BLaER1 treated with 17β-estradiol and CSF1 and Interleukin-3, amounts not matched to agents 10 nM and 100 nM (cell line): ENCODE data around the gene FSCN2.
"Not testable (repeated sequence)": the region's sequence is repeated elsewhere in the genome, so short reads cannot be mapped to it uniquely, and the experiment has no call there.

Source experiments
- H3K27ac ChIP-seq, 11 experiments: shearing (Covaris generic); formaldehyde crosslinking; 2 replicates each; pipeline ENCODE4 v1.8.1; 2022
- H3K27me3 ChIP-seq, 11 experiments: shearing (Covaris generic); formaldehyde crosslinking; 2 replicates each; pipeline ENCODE4 v1.8.1; 2022
- H3K36me3 ChIP-seq, 11 experiments: shearing (Covaris generic); formaldehyde crosslinking; 2 replicates each; pipeline ENCODE4 v1.8.1; 2022
- H3K4me1 ChIP-seq, 10 experiments: shearing (Covaris generic); formaldehyde crosslinking; 2 replicates each; pipeline ENCODE4 v1.8.1; 2022
- H3K4me2 ChIP-seq, 11 experiments: shearing (Covaris generic); formaldehyde crosslinking; 2 replicates each; pipeline ENCODE4 v1.8.1; 2022
- H3K4me3 ChIP-seq, 10 experiments: shearing (Covaris generic); formaldehyde crosslinking; 2 replicates each; pipeline ENCODE4 v1.8.1; 2022
- H3K9ac ChIP-seq, 11 experiments: shearing (Covaris generic); formaldehyde crosslinking; 2 replicates each; pipeline ENCODE4 v1.8.1; 2022
- H3K9me3 ChIP-seq, 11 experiments: shearing (Covaris generic); formaldehyde crosslinking; replicated peaks in 1 of 11; 2 replicates each; pipeline ENCODE4 v1.8.1; 2022
- H4K20me1 ChIP-seq, 11 experiments: shearing (Covaris generic); formaldehyde crosslinking; 2 replicates each; pipeline ENCODE4 v1.8.1; 2022
- Cebpa-rat ChIP-seq, 11 experiments: shearing (Covaris generic); IDR thresholded peaks; 2 replicates each; pipeline ENCODE4 v1.8.1; 2022

The FSCN2 gene

DNA sequence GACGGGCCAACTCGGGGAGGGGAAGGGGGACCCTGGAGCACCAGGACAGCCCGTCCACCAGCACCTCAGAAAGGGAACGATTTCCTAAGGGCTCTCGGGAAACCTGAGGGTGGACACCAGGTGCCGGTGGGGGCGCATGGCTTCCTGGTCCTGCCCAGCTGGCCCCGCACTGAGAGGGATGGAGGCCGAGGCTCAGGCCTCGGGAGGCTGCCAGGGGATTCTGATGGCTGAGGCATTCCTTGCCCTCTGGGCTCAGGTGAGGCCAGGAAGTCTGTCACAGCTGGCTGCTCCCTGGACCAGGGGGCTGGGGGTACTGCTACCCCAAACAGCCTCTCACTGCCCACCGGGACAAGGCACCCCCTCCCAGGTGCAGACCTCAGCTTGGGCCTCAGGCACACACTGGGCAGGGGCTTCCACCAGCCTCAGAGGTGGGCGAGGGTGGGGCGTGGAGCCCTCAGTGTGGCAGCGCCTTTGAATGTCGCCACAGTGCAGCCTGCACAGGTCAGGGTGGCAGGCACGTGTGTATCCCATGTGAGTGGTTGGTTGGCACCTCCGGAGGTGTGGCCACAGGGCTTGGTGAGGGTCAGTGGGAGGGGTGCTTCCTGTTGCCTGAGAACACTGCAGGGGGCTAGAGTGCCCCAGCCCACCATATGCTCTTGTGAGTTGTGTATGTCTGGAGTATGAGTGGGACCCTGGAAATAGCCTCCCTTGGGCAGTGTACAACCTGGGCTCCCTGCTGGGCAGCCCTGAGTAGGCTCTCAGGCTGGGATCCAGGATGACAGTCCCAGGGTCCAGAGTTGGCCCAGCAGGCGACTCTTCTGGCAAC, 3.9 kb upstream of the FSCN2 start:
- Histone ChIP-seq H3K4me2 (peak overlapping the region in 10 of 11 experiments; percentile 39 to 76 (median 66); a peak in 18 of 22 replicates), H3K9ac (peak overlapping the region in 4 of 11 experiments; percentile 7 to 44 (median 29); a peak in 4 of 22 replicates), H3K36me3 (no peaks in the 10 kb centered on the region), H3K9me3 (no peaks in the 10 kb centered on the region), H3K4me3 (no peak overlapping the region), H3K27me3 (peaks cover 31 to 54% (median 45%) of the 10 kb centered on the region in 11 experiments), H3K27ac (no peak overlapping the region), H3K4me1 (peaks cover 19 to 43% (median 37%) of the 10 kb centered on the region in 10 experiments), H4K20me1 (peaks cover 0 to 60% (median 18%) of the 10 kb centered on the region in 11 experiments; a peak in 9 of 22 replicates)
- no peak for TF ChIP-seq Cebpa-rat (IDR thresholded peaks at IDR 0.05)

DNA sequence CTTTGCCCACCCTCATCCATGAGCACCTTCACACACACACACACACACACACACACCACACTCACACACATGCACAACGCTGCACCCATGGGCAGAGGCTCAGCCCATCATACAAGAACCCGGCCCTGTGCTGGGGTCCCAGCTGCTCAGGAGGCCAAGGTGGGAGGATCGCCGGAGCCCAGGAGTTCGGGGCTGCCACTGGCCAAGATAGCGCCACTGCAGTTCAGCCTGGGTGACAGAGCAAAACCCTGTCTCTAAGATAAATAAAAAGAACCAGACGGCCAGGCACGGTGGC, 3.4 kb upstream of the FSCN2 start:
- TF ChIP-seq Cebpa-rat (IDR thresholded peaks at IDR 0.05), result no peak
- Histone ChIP-seq H3K9ac (no peak overlapping the region), H3K9me3 (no peaks in the 10 kb centered on the region), H3K36me3 (no peaks in the 10 kb centered on the region), H3K4me1 (peaks cover 14 to 37% (median 32%) of the 10 kb centered on the region in 10 experiments), H3K4me2 (peak overlapping the region in 2 of 11 experiments; percentile 66 to 72; a peak in 1 of 22 replicates), H4K20me1 (peaks cover 0 to 55% (median 13%) of the 10 kb centered on the region in 11 experiments; a peak in 9 of 22 replicates), H3K27ac (no peak overlapping the region), H3K27me3 (peaks cover 31 to 52% (median 44%) of the 10 kb centered on the region in 11 experiments), H3K4me3 (no peak overlapping the region)

DNA sequence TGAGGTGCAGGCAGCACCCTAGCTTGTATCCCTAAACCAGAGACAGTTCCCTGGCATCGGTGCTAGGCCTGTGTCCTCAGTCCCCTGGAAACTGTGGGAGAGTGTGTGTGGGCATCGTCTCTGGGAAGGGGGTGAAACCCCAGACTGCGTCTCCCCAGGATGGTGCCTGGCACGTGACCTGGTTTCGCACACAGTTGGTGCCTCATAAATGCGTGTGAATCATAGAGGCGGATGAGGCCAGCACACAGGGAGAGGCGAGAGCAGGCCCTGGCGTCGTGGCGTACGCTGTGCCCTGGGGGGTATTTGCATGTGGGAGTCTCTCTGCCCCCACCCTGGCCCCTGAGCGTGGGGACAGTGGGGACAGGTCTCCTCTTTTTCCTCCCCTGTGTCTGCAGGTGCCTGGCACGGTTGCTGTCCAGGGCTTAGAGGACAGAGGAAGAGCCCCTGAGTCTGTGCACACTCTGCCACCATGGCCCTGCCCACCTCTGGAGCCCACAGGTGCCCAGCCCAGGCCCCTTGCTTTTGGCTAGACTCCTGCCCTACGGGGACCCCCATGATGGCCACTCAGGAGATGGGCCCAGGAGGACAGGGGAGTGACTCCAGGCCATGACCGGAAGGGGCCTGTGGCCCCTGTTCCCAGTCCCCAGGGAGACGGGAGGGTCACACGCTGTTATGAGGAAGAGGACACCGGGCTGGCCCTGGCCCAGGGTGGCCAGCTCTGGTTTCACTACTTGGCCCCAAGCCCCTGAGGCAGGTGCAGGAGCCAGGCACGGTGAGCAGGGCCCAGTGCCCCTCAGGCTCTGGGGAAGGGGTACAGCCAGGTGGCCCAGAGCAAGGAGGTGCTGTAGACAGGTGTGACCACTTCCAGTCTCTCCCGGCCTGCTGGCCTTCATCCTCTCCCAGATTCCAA, 1.3 kb upstream of the FSCN2 start:
- Histone ChIP-seq H3K9ac (no peak overlapping the region), H3K4me2 (no peak overlapping the region)

DNA sequence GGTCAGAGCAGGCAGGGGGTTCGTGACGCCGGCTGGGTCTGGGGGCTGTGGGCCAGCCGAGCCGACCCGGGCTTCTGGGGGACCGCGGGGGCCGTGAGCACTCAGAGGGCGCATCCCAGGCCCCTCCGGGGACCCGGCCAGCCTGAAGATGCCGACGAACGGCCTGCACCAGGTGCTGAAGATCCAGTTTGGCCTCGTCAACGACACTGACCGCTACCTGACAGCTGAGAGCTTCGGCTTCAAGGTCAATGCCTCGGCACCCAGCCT, 140 bp downstream of the FSCN2 start:
- Histone ChIP-seq H3K9ac (no peak overlapping the region), H3K4me1 (peaks cover 7 to 29% (median 20%) of the 10 kb centered on the region in 10 experiments), H4K20me1 (peaks cover 0 to 42% (median 11%) of the 10 kb centered on the region in 11 experiments; a peak in 9 of 22 replicates), H3K36me3 (no peaks in the 10 kb centered on the region), H3K27ac (no peak overlapping the region), H3K9me3 (peaks cover 0 to 9% (median 0%) of the 10 kb centered on the region in 11 experiments; a peak in 6 of 22 replicates), H3K4me3 (no peak overlapping the region), H3K27me3 (peaks cover 25 to 46% (median 38%) of the 10 kb centered on the region in 11 experiments), H3K4me2 (no peak overlapping the region)
- TF ChIP-seq Cebpa-rat (IDR thresholded peaks at IDR 0.05), result no peak

More for the DNA sequence above, 1.3 kb upstream of the FSCN2 start:
- peaks cover 11 to 34% (median 27%) of the 10 kb centered on the region in 10 experiments for H3K4me1 ChIP-seq
- H3K27ac ChIP-seq, result no peak overlapping the region
- peaks cover 0 to 48% (median 10%) of the 10 kb centered on the region in 11 experiments; a peak in 8 of 22 replicates for H4K20me1 ChIP-seq
- no peaks in the 10 kb centered on the region for H3K36me3 ChIP-seq
- TF ChIP-seq Cebpa-rat (IDR thresholded peaks at IDR 0.05), result no peak
- peaks cover 0 to 7% (median 0%) of the 10 kb centered on the region in 11 experiments; a peak in 6 of 22 replicates for H3K9me3 ChIP-seq
- peaks cover 25 to 46% (median 38%) of the 10 kb centered on the region in 11 experiments for H3K27me3 ChIP-seq
- no peak overlapping the region for H3K4me3 ChIP-seq

DNA sequence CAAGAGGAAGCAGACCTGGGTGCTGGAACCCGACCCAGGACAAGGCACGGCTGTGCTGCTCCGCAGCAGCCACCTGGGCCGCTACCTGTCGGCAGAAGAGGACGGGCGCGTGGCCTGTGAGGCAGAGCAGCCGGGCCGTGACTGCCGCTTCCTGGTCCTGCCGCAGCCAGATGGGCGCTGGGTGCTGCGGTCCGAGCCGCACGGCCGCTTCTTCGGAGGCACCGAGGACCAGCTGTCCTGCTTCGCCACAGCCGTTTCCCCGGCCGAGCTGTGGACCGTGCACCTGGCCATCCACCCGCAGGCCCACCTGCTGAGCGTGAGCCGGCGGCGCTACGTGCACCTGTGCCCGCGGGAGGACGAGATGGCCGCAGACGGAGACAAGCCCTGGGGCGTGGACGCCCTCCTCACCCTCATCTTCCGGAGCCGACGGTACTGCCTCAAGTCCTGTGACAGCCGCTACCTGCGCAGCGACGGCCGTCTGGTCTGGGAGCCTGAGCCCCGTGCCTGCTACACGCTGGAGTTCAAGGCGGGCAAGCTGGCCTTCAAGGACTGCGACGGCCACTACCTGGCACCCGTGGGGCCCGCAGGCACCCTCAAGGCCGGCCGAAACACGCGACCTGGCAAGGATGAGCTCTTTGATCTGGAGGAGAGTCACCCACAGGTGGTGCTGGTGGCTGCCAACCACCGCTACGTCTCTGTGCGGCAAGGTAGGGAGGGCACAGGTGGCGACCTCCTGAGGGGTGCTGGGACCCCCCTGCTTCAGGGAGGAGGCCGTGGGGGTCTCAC, 667 bp downstream of the FSCN2 start:
- Histone ChIP-seq H3K9ac (no peak overlapping the region), H3K4me3 (no peak overlapping the region), H4K20me1 (peaks cover 0 to 42% (median 6%) of the 10 kb centered on the region in 11 experiments; a peak in 11 of 22 replicates), H3K27ac (no peak overlapping the region), H3K4me1 (peaks cover 7 to 29% (median 20%) of the 10 kb centered on the region in 10 experiments), H3K36me3 (no peaks in the 10 kb centered on the region), H3K4me2 (no peak overlapping the region), H3K27me3 (peaks cover 25 to 46% (median 38%) of the 10 kb centered on the region in 11 experiments), H3K9me3 (peaks cover 0 to 9% (median 0%) of the 10 kb centered on the region in 11 experiments; a peak in 6 of 22 replicates)
- no peak for TF ChIP-seq Cebpa-rat (IDR thresholded peaks at IDR 0.05)

DNA sequence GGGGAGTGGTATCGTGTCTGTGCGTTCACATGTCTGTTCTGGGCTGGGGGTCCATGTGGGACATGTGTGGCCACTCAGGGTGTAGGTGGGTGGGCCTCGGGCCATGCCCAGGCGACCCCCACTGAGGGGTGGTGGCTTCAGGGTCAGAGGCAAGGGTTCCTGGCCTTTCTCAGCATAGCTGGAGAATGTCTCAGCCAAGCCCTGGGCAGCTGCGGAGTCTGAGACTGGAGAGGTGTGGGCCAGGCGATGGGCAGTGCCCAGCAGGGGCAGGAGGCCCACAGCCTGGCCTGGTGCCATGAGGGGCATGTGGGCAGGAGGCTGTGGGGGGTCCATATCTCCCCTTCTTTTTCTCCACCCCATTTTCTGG, 1.2 kb downstream of the FSCN2 start:
- Histone ChIP-seq H3K27ac (no peak overlapping the region), H3K4me2 (no peak overlapping the region), H4K20me1 (peaks cover 0 to 42% (median 11%) of the 10 kb centered on the region in 11 experiments; a peak in 11 of 22 replicates), H3K9ac (no peak overlapping the region), H3K4me3 (no peak overlapping the region), H3K4me1 (peaks cover 12 to 29% (median 20%) of the 10 kb centered on the region in 10 experiments), H3K9me3 (peaks cover 0 to 9% (median 0%) of the 10 kb centered on the region in 11 experiments; a peak in 6 of 22 replicates), H3K27me3 (peaks cover 25 to 46% (median 38%) of the 10 kb centered on the region in 11 experiments), H3K36me3 (no peaks in the 10 kb centered on the region)
- TF ChIP-seq Cebpa-rat (IDR thresholded peaks at IDR 0.05), result no peak

DNA sequence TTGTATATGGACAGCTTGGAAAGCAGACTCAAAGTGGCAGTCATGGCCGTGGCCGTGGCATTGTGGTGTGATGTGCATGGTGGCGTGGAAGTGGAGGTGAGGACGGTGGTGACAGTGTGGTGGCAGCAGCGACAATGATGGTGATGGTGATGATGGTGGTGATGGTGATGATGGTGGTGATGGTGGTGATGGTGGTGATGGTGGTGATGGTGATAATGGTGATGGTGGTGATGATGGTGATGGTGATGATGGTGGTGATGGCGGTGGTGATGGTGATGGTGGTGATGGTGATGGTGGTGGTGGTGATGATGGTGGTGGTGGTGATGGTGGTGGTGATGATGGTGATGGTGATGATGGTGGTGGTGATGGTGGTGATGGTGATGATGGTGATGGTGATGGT, 2.8 kb downstream of the FSCN2 start:
- peak overlapping the region in 2 of 11 experiments; percentile 25 to 29; a peak in 1 of 22 replicates for H3K4me2 ChIP-seq
- H3K36me3 ChIP-seq, H3K4me3 ChIP-seq, H3K27ac ChIP-seq, H3K9me3 ChIP-seq, H3K9ac ChIP-seq: not testable (repeated sequence)
- H4K20me1 ChIP-seq, result peaks cover 0 to 47% (median 15%) of the 10 kb centered on the region in 11 experiments; a peak in 11 of 22 replicates
- H3K27me3 ChIP-seq, result peaks cover 27 to 44% (median 36%) of the 10 kb centered on the region in 11 experiments
- H3K4me1 ChIP-seq, result peaks cover 18 to 33% (median 23%) of the 10 kb centered on the region in 10 experiments

DNA sequence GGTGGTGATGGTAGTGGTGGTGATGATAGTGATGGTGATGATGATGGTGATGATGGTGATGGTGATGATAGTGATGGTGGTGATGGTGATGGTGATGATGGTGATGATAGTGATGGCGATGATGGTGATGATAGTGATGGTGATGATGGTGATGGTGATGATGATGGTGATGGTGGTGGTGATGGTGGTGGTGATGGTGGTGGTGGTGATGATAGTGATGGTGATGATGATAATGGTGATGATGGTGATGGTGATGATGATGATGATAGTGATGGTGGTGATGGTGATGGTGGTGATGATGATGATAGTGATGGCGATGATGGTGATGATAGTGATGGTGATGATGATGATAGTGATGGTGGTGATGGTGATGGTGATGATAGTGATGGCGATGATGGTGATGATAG, 3.8 kb downstream of the FSCN2 start:
- not testable (repeated sequence) for H3K27ac ChIP-seq, H3K9ac ChIP-seq, H3K4me3 ChIP-seq, H3K9me3 ChIP-seq, H3K4me2 ChIP-seq, H3K36me3 ChIP-seq
- Histone ChIP-seq H3K27me3 (peaks cover 34 to 44% (median 38%) of the 10 kb centered on the region in 11 experiments), H3K4me1 (peaks cover 18 to 33% (median 23%) of the 10 kb centered on the region in 10 experiments), H4K20me1 (peaks cover 0 to 51% (median 15%) of the 10 kb centered on the region in 11 experiments; a peak in 11 of 22 replicates)
